Cardiac muscle cell (in vitro differentiated cells and primary cell): Measurements from ENCODE around the gene CD96. TPM values are rescaled to one million over a fixed set of nuclear protein-coding genes. Genes with fewer than 3 reads are reported as not detected.

Experiments used
- DNase-seq, 2 donors: peaks; one replicate each; pipeline versions ENCODE4 v3.0.0 to v3.0.0-alpha.2; 2010 to 2017; ENCODE audit warnings: low read depth in 1 of 2, low spot score in 1 of 2
- H3K27ac ChIP-seq: fragments of 200-600 bp; sonication (generic); 2 replicates; pipeline ENCODE4 v1.5.1; 2016
- H3K27me3 ChIP-seq: fragments of 200-600 bp; sonication (generic); 2 replicates; pipeline ENCODE4 v1.6.0; 2016; ENCODE audit warnings: control low read depth
- H3K36me3 ChIP-seq: fragments of 200-600 bp; sonication (generic); 2 replicates; pipeline ENCODE4 v1.5.1; 2016; ENCODE audit warnings: control low read depth
- H3K4me1 ChIP-seq: fragments of 200-600 bp; sonication (generic); 2 replicates; pipeline ENCODE4 v1.8.1; 2017; ENCODE audit warnings: low read depth, mild to moderate bottlenecking, mixed run types
- H3K4me3 ChIP-seq: fragments of 200-600 bp; sonication (generic); 2 replicates; pipeline ENCODE4 v1.5.1; 2016; ENCODE audit warnings: mild to moderate bottlenecking
- H3K9me3 ChIP-seq: fragments of 200-600 bp; sonication (generic); 2 replicates; pipeline ENCODE4 v1.5.1; 2017; ENCODE audit warnings: low read depth, mild to moderate bottlenecking, control low read depth
- CTCF ChIP-seq: IDR thresholded peaks from 2 replicates; pipeline ENCODE4 v1.5.1; 2012; ENCODE audit warnings: low read depth, mild to moderate bottlenecking, low read length
- polyA plus RNA-seq: library from polyadenylated mRNA; unstranded; fragments of >200 nt; fragmentation: Nextera tagmentation; extraction: Ambion mirVana; gene quantifications from 2 replicates; pipeline ENCODE4 v1.2.1, GENCODE V29; 2016
- total RNA-seq: library from RNA; depleted of rRNA; stranded (reverse); fragments of >200 nt; gene quantifications from 2 replicates; pipeline ENCODE4 v1.2.3, GENCODE V29; 2016

Gene CD96
- total and polyA plus RNA-seq, 2 experiments from 2014 or later, result not detected

DNA sequence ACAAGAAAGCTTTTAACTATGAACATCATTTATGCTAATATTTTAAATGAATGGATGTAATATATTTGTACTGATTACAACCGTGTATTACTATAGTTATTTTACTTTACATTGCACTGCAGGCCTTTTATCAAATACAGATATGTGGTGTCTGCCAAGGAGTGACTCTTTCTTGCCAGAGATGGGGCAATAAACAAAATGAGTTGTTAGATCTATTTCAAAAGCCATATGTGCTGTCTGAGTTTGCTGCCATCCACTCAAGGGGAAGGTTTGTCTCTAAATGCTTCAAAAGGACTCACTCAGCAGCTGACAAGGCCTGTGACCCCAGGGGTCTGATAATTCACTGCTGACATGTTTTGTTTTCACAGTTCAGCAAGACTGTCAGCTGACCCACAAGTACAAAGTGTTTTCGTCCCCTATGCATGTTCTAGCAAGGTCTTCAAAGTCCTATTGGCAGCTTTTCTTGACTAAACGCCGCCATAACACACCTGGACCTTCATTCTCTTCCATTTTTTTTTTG is 94.4 kb downstream of the CD96 start:
- H3K27ac ChIP-seq, result no peak overlapping the region
- H3K4me1 ChIP-seq, result peaks cover 12% of the 10 kb centered on the region
- no peaks in the 10 kb centered on the region for H3K9me3 ChIP-seq
- H3K27me3 ChIP-seq, result peaks cover 27% of the 10 kb centered on the region
- H3K36me3 ChIP-seq, result no peaks in the 10 kb centered on the region
- H3K4me3 ChIP-seq, result no peak overlapping the region
- DNase-seq, result peak; percentile 14 to 76
- TF ChIP-seq CTCF, result no peak

DNA sequence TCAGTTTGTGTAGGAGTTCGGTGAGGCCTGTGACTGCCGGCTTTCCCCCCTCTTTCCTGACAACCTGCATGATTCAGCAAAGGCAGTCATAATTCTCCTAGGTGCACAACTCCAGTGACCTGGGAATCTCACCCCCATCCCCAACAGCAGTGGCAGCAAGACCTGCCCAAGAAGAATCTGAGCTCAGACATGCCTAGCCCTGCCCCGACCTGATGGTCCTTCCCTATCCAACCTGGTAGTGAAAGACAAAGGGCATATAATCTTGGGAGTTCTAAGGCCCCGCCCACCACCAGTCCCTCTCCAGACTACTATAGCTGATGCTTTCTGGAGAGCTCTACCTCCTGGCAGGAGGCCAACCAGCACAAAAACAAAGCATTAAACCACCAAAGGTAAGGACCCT is 97.3 kb downstream of the CD96 start:
- H3K27me3 ChIP-seq, result peaks cover 18% of the 10 kb centered on the region
- H3K27ac ChIP-seq, result no peak overlapping the region
- no peak overlapping the region for H3K4me3 ChIP-seq
- no peaks in the 10 kb centered on the region for H3K36me3 ChIP-seq
- H3K4me1 ChIP-seq, result peaks cover 12% of the 10 kb centered on the region
- TF ChIP-seq CTCF, result no peak
- DNase-seq, result no peak
- H3K9me3 ChIP-seq, result no peaks in the 10 kb centered on the region

GRCh38 chr3:111648991-111649579 is 107.1 kb downstream of the CD96 start:
- Histone ChIP-seq H3K4me1 (no peaks in the 10 kb centered on the region), H3K9me3 (no peaks in the 10 kb centered on the region), H3K27me3 (peaks cover under 1% of the 10 kb centered on the region), H3K27ac (no peak overlapping the region), H3K36me3 (no peaks in the 10 kb centered on the region), H3K4me3 (no peak overlapping the region)
- no peak for TF ChIP-seq CTCF
- DNase-seq, result peak in 1 of 2 donors; percentile 63

- no peak for DNase-seq
These were observed 108.6 kb downstream of the CD96 start for GRCh38 chr3:111650378-111651275.

More at GRCh38 chr3:111650378-111651275, 108.6 kb downstream of the CD96 start:
- TF ChIP-seq CTCF, result no peak
- H3K36me3 ChIP-seq, result no peaks in the 10 kb centered on the region
- H3K27ac ChIP-seq, result no peak overlapping the region
- H3K4me1 ChIP-seq, result no peaks in the 10 kb centered on the region
- no peak overlapping the region for H3K4me3 ChIP-seq
- no peaks in the 10 kb centered on the region for H3K9me3 ChIP-seq
- peaks cover 7% of the 10 kb centered on the region for H3K27me3 ChIP-seq
